ENCODE measurements around the gene RBM17. TPM values are rescaled to one million over a fixed set of nuclear protein-coding genes. Genes with fewer than 3 reads are reported as not detected.

RBM17 gene
- total RNA-seq, 2 donors from 2014 or later: 58.6 to 80.3 TPM

DNA sequence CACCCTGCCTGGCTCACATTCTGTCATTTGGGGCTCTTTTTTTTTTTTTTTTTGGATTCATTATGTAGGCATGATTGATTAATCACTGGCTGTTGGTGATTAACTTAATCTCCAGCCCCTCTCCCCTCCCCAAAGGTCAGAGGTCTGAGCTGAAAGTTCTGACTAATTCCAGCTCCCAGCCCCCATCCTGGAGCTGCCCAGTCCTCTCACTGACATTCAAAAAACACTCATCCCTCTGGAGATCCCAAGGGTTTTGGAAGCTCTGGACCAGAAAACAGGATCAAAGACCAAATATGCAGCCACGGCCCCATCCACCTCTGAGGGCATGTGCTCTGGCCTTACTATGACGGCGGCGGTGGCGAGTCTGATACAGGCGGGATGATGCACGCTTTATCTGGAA lies 53.8 kb downstream of the RBM17 start:
- DNase-seq: no peak
- intact Hi-C loops (cut with DNase I): no loop called here

DNA sequence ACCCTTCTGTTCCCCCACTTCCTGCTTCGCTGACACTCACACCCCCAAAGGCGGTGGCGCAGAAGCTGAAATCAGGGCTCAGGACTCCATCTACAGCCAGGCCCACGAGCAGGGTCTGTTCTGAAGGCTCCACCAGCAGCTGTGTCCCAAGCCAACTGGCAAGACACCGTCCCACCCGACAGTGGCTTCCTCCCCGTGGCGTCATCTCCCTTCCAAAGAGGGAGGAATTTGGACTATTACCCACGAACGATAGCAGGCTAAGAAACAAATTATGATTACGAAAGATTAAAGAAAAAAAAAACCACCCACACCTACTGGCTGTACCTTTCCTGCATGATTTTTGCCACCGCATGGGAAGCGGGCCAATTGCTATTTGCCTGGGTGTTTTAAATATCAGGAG lies 54.3 kb downstream of the RBM17 start:
- ATAC-seq (no peak), DNase-seq (no peak)
- intact Hi-C loops (cut with DNase I): no loop called here

More for the DNA sequence above, 53.8 kb downstream of the RBM17 start:
- no peak for ATAC-seq

DNA sequence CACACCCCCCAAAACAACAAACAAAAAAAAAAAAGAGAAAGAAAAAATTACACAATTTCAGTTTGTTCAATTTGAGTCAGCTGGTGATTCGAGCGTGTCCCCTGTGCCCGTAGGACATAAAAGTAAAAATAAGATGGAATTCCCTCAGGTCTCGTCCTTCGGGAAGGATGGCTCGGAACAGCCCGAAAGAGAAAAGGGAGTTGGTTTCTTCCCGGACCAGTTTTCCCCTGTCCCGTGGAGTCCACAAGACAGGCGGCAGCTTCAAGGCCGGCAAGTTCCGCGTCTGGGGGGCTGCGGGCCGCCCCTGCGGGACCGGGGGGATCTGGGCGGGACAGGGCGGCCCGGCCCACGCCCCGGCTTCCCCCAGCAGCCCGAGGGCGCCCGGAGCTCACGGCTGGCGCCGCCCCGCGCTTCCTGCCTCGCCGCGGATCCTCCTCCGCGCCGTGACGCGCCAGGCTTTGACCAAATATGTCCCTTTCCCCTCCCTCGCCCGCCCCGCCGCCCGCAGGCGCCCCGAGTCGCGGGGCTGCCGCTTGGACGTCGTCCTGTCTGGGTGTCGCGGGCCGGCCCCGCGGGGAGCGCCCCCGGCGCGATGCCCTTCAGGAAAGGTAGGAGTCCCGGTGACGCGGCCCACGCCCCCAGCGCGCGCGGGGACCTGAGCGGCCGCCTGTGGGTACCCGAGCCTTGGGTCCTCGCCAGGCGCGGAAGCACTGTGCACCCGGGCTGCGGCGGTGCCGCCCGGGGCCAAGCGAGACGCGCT lies 55.8 kb downstream of the RBM17 start:
- peak; percentile 94 to 95 for ATAC-seq
- peak; percentile 94 for DNase-seq
- intact Hi-C loops (cut with DNase I): no loop called here

DNA sequence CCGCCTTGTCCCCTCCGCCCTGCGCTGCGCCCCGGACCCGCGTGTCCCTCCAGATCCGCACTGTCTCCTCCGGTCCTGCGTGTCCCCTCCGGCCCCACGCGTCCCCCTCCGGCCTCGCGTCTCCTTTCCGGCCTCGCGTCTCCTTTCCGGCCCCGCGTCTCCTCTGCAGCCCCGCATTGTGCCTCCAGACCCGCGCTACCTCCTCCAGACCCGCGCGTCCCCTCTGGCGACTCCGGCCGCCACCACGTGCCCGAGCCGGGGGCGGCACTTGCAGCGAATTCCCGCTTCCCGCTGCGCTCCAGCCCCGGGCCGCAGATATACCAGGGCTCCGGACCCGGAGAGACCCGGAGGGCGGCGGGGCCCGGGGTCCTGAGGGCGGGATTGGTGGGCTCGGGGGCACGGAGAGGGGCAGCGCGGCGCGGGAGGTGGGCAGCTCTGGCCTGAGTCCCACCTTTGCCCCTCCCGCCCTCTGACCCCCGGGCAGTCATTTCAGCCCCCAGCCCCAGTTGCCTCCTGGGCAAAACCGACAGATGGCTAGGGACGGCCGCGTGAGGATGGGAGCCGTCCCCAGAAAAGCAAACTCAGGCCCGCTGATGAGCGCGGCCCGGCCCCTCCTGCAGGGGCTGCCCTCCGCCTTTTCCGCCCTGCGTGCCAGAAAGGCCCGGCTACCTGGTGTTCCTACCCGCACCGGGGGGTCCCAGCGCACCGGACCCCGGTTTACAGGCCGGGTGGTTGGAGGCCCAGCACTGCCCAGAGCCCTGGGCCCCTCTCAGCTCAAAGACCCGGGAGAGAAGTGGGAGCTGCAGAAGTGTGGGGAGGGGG lies 56.5 kb downstream of the RBM17 start:
- DNase-seq (peak; percentile 47), ATAC-seq (peak; percentile 31 to 32)
- intact Hi-C loops (cut with DNase I): no loop called here

DNA sequence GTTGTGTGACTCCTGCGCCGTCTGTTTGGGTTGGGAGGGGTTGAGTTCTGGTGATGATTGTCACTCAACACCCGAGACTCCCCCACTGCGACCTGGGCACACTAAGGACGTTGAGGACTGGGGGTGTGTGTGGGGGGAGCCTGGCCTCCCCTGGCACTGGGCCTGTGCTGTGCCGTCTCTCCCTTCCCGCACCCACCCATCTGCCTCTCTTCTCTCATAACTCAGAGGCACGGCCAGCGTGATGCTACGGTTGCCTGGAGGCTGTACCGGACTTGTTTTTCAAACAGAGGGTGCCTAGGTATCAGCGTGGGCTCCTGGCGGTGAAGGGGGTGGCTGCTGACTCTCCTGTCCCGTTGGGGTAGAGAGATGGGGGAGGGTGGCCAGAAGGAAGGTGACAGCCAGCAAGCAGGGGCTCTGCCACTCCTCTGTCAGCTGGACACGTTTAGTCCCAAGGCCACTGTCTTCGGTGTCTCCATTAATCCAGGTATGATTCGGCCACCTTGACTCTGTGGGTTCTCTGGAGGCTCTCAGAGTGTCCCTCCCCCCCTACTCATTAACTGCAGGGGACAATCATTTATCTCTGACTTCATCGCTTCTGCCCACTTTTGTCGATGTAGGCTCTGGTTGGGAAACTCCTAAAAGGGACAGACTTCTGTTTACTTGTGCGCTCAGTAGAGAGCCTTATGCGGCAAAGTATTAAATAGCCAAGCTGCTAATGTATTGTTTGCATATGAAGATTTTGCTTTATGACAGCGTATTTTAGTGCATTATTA lies 57.4 kb downstream of the RBM17 start:
- DNase-seq (no peak), ATAC-seq (no peak)
- intact Hi-C loops (cut with DNase I): no loop called here

DNA sequence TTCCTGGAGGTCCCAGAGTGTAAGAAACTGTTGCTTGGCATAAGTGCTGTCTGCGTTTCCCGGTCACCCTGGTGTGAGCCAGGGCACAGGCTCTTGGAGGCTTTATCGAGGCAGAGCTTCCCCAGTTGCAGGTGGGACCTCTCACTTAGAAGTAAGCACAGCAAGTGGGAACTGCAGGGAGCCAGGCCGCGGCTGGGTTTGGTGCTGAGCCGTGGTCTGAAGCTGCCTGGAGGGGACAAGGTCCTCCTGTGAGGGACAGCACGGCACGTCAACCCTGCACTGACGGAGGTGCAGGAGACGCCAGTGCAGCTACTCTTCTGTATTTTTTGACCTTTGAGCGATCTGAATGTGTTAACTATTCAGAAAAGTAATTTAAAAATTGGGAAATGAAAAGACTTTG lies 58.1 kb downstream of the RBM17 start:
- DNase-seq (no peak), ATAC-seq (no peak)
- intact Hi-C loops (cut with DNase I): no loop called here

DNA sequence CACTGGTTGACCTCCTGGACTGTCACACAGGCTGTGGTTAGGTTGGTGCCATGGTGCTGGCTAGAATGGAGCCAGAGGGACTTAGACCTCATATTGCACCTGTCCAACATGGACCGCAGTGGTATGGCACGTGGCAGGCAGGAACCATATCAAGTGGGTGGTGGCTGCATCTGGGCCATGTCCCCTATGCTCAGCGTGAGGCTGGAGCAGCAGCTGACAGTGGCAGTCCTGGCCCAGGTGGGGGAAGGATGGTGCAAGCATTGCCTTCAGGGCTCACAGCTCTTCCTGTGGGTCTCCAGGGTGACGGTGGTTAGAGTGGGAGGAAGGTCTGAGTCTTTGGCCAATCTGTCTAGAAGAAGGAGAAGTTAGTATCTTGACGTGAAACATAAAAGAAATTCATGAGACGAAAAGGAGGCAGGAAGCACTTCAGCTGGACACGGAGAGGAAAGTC lies 59.4 kb downstream of the RBM17 start:
- ATAC-seq: no peak
- DNase-seq: no peak
- intact Hi-C loops (cut with DNase I): no loop called here

DNA sequence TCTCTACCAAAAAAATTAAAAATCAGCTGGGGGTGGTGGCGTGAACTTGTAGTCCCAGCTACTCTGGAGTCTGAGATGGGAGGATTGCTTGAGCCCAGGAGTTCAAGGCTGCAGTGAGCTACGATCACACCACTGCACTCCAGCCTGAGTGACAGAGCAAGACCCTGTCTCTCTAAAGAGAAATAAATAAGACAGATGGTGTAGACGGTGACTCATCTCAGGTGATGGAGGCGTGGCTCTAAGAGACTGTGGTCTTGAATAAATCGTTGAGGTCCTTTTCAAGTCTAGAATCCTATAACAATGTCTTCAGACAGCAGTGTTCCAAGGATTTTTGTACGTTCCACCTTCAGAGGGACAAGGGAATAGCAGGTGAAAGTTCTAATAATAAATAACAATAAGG lies 60.1 kb downstream of the RBM17 start:
- DNase-seq (no peak), ATAC-seq (no peak)
- intact Hi-C loops (cut with DNase I): no loop called here

DNA sequence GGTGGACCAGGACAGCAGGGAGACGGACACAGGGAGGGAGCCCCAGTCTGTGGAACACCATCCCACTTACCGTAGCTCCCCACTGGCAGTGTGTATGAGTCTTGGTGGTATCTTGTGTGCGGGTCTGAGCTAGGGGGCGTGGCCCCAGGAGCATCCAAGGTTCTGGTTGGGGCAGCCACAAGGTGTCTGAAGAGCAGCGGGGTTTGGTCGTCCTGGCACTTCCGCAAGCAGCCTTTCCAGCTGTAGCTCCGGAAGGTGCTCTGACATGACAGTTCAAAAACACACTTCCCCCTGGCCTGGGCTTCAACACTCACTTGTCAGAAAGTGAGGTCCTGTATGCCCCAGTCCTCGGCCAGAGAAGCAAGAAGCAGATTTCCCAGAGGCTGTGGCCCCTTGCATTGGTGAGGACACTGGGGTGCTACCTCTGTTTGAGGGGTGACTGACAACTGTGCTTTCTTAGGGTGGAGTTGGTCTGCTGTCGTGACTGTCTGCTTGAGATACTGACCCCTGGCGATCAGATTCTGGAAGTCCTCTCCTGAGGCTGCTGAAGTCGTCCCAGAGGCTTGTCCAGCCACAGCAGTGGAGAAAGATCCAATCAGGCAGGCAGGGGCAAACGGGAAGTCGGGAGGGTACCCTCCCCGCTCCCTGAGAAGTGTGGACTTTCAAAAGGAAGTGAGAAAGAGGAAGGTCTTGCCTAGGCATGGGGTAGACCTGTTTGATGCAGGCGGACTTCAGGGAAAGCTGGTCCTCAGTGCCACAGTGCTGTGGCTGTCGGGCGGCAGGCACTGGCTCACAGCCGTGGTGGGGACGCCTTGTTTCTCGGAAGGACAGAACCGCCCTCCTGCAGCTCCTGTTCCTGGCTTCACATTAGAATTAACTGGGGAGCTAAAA lies 62.5 kb downstream of the RBM17 start:
- peak; percentile 74 to 84 for ATAC-seq
- DNase-seq: peak; percentile 62
- intact Hi-C loops (cut with DNase I): loop anchor here in 1 of 2 donors (5.0 kb wide), 1 partner anchor 44 kb away; no protein-coding TSS in a partner anchor

DNA sequence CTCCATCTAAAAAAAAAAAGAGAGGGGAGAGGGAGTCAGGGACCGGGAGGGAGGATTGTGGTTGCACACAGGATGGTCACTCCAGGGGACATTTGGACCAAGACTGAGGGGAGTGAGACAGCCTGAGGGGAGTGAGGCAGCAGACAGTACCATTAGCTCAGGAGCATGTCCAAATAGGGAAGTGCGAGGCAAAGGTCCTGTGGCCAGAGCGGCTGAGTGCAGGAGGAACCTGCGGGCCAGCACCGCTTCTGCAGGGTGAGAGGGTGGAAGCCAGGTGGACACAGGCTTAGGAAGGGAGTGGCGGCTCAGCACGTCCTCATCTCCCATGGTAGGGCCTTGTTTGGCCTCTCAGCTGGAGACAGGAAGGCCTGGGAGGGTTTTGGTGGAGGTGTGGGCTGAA lies 65.0 kb downstream of the RBM17 start:
- ATAC-seq (no peak), DNase-seq (no peak)
- intact Hi-C loops (cut with DNase I): loop anchor here in 1 of 2 donors (5.0 kb wide), 1 partner anchor 47 kb away; no protein-coding TSS in a partner anchor

DNA sequence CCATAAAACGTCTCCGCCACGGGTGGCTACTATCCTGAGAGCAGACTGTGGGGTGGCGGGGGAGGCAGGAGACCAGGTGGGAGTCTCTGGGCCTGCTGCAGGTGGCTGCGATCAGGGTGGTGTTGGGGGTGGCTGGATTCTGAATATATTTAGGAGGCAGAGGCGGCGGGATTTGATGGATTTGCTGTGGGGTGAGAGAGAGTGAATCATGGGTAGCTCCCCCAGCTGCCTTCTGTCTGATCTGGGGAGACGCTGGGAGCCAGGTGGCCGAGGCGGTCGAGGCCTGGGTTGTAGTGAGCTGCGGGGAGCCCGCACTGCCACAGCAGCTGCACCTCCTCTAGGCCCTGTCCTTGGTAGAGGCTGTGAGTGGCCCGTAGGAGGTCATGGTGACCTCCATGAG lies 65.7 kb downstream of the RBM17 start:
- ATAC-seq (no peak), DNase-seq (no peak)
- intact Hi-C loops (cut with DNase I): loop anchor here in 1 of 2 donors (5.0 kb wide), 1 partner anchor 47 kb away; no protein-coding TSS in a partner anchor

DNA sequence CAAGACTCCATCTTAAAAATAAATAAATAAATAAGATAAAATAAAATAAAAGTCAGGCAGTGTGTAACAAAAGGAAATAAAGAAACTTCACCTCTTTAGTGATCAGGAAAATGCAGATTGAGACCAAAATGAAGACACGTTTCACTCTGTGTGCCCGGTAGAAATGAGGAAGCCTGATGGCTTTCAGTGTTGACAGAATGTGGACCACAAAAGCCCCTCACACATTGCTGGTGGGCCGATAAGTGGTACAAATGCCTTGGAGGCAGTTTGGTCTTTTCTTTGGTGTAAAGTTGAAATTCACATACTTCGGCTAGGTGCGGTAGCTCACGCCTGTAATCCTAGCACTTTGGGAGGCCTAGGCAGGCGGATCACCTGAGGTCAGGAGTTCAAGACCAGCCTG lies 69.4 kb downstream of the RBM17 start:
- ATAC-seq (no peak), DNase-seq (no peak)
- intact Hi-C loops (cut with DNase I): no loop called here

DNA sequence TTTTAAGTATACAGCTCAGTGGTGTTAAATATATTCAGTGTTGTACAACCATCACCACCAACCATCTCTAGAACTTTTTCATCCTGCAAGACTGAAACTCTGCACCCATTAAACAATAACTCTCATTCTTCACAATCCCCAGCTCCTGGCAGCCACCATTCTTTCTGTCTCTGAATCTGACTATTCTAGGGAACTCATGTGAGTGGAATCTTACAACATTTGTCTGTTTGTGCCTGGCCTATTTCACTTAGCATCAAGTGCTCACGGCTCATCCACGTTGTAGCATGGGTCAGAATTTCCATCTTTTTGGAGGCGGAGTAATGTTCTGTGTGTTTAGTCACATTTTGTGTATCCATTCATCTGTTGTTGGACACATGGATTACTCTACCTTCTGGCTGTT lies 73.1 kb downstream of the RBM17 start:
- ATAC-seq: no peak
- intact Hi-C loops (cut with DNase I): no loop called here
- no peak for DNase-seq

DNA sequence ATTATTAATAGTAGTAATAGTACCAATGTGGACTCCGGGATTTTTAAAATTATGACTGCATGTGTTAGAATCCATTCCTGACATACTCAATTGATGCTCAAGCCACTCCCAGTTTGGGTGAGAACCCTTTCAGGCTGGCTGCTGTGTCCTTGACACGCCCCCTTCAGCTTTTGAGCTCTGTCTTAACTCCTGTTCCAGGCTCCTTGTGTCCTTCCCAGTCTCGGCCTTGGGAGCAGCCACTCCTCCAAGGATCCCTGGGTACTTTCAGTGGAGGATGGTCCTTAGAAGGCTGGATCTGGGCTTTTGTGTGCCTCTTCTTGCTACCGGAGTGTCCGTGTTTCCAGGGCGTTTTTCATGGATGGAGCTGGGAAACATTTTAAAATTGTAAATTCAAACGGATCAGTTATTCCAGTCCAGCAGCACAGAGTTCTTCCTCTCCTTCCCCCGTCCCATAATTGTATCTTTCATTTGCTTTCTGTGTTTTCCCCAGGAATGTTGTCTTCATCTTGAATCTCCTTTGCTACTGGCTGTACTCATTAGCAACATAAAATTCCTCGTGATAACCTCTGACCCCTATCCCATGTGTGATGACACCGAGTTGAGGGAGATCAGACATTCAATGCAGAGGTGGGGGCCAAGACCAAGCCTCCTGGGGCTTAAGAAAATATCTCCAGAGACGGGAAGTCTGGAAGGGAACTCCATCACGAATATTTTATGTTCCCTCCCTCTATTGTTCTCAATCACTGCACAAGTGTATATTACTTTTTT lies 73.9 kb downstream of the RBM17 start:
- ATAC-seq (peak in 1 of 2 donors; percentile 3), DNase-seq (no peak)
- intact Hi-C loops (cut with DNase I): no loop called here

DNA sequence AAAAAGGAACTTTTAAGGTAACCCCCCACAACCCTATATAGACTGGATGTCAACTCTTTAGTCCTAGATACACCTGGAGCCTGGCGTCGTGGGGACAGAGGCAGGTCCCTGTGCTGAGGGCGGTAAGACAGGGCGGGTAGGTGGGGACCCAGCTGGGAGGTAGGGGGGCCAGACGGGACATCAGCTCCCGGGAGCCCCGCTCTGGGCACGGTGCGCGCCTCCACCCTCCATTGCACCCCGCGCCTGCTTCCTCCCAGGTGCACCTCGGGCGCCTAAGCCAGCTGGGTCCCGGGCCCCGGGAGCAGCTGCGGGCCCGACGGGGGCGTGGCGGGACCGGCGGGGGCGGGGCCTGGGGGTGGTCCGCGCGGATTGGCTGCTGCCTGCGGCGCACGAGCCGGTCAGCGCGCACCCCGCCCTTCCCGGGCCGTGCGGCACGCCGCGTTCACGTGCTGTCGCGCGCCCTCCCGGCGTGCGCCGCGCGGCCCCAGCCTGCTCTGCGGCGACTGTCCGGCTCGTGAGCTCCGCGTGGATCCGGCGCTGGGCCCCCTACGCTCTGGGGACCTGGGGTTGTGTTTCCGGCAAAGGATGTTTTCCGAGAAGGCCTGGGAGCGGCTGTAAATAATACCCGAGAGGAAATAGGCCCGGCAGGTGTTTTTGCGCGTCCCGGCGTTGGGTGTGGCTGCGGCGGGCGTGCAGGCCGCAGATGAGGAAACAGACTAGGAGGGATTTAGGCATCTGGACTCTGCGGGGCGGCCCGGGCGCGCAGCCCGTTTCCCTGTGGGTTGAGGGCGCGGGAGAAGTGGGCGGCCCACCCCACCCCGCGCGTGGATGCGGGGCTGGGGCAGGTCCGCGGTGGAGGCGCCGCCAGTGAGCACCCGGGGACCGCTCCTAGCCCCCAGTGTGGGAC lies 74.8 kb downstream of the RBM17 start:
- DNase-seq: peak; percentile 92
- peak; percentile 98 to 99 for ATAC-seq
- intact Hi-C loops (cut with DNase I): loop anchor here in 1 of 2 donors (2.0 kb wide), 1 partner anchor 37 kb away; no protein-coding TSS in a partner anchor

DNA sequence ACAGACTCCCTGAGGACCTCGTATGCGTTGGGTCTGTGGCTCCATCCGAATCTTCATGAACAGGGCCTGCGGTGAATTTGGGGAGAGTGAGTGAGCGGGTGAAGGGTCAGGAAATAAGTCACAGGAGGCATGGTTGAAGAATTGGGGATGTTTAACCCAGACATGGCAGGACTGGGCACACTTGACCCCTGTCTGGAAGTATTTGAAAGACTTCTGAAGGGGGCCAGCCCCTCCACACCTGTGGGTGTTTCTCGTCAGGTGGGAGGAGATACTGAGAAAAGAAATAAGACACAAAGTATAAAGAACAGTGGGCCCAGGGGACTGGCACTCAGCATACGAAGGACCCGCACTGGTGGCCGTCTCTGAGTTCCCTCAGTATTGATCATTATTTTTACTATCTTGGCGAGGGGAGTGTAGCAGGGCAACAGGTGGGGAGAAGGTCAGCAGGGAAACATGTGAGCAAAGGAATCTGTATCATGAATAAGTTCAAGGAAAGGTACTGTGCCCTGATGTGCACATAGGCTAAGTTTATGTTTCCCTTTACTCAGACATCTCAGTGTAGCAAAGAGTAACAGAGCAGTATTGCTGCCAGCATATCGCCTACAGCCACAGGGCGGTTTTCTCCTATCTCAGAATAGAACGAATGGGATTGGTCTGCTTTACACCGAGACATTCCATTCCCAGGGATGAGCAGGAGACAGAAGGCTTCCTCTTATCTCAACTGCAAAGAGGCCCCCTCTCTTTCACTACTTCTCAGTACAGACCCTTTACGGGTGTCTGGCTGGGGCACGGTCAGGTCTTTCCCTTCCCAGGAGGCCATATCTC lies 75.6 kb downstream of the RBM17 start:
- intact Hi-C loops (cut with DNase I): loop anchor here in 1 of 2 donors (2.0 kb wide), 1 partner anchor 36 kb away; no protein-coding TSS in a partner anchor
- DNase-seq: no peak
- peak in 1 of 2 donors; percentile 14 for ATAC-seq
